GM19395 (cell line): ENCODE measurements around the gene SYT15B.
A peak's percentile ranks its signal among the peaks of the same experiment; 100 is the strongest.
"Not testable (repeated sequence)": the region's sequence is repeated elsewhere in the genome, so short reads cannot be mapped to it uniquely, and the experiment has no call there.

Experiments used
- ATAC-seq: cut with Tn5 transposase; IDR thresholded peaks from one replicate; pipeline ENCODE4 v1.9.1; 2021; ENCODE audit warnings: mild to moderate bottlenecking, moderate library complexity; ENCODE audit not compliant: unreplicated experiment

SYT15B gene

GRCh38 chr10:47763554-47764175 lies at the start of gene SYT15B:
Gene SYT15B (minus strand): TSS chr10:47763592. CDS start chr10:47762640, 952 bp downstream.
- not testable (repeated sequence) for ATAC-seq

DNA sequence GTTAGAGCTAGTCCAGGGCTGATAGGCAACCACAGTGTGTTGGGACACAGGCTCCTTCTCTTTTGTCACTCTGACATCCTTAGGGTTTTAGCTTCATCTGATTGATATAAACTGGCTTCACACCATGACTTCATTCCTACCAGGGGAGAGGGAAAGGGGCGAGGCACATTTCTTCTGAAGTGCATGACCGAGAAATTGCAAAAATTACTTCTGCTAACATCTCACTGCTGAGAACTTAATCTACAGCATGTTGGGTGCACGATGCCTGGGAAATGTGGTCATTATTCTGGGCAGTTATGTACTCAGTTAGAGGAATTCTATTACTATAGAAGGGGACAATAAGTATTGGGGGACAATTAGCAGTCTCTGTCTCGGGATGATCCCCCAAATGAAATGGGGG lies 16.2 kb upstream of the SYT15B start:
- ATAC-seq, result not testable (repeated sequence)

DNA sequence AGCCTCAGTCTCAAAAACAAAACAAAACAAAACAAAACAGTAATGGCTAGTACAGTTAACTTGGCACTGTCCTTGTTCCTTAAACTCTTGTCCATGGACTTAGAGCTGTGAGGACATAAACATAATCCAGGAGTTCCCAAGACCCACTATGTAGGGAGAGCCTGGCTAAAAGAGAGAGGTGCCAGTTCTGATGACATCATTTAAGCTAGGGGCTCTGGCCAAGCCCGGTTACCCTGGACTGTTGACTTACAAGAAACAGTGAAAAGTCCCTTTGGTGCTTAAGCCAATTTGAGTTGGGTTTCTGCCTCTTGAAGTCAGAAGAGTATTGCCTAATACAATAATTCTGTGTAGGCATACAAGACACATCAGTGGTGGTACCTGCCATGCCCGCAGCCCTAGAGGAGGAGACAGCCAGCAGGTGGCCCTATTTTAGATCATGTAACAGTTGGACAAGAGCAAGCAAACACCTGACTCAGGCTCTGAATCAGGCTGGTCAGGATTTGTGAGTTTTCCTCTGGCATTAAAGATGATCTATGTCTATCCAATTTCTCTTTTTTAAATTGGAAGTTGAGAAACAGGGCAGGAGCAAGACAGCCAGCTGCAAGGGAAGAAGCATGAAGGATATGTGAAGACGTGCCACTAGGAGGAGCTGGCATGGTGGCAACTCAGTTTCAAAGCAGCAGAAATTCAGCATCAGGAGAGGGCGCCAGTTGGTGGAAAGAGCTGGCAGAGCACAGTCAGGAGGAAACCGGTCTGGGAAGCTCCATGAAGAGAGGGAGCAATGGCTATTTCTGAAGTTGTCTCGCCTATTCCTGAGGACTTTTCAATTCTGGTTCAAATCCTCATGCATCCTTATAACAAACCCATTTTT lies 12.2 kb upstream of the SYT15B start:
- not testable (repeated sequence) for ATAC-seq

- not testable (repeated sequence) for ATAC-seq
These were observed 7.4 kb upstream of the SYT15B start for GRCh38 chr10:47770745-47771144.

- ATAC-seq, result not testable (repeated sequence)
These were observed 5.3 kb upstream of the SYT15B start for GRCh38 chr10:47768578-47769115.

DNA sequence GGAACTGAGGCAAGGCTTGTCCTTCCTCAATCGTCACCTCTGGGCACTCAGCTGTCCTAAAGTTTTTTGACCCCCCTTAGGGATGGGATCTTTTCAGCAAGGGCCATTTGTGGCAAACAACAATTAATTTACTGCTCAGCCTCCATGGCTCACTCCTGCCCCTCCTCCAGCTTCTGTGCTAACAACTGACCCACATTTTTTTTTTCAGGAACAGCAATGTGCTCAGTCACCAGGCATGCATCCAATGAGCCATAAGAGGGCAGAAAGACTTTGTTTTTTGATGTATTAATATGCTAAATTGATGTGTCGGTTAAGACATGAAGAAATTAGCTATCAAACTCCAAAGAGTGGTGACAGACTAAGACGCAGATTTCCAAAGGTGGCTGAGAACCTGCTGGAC lies 4.7 kb upstream of the SYT15B start:
- ATAC-seq, result not testable (repeated sequence)

DNA sequence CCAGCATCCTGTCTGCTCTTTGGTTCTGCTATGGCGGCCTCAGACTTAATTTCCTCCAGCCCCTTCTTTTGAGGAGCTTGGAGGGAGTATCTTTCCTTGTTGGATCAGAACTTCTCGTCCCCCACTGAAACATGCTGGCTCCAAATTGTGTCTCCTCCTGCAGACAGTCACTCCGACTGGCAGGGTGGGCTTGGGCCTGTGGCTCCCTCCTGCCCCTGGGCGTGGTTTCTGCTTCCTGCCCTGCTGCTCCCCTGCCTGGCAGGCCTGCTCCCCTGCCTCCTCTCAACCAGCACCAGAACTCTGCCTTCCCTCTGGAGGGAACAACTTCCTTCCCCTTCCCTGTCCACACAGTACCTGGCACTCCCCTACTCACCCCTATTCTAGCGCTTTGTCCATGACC lies 3.8 kb upstream of the SYT15B start:
- not testable (repeated sequence) for ATAC-seq

DNA sequence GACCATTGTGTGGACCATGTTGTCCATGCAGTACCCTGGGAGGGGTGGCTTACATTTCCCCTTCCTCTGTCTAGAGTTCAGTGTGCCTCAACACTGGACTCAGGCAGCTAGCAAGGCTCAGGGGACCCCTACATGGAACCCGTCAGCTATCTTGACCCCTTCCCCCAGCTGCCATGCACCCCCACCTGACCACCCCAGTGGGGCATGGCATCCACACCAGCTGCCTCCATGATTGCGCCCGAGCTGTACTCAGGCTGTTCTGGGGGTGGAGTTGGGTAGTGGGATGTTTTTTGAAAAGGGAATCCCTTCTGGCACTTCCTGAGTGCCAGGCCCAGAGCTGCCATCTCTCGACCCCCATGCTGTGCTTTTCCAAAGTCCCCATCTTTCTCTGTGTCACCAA lies 1.8 kb upstream of the SYT15B start:
- ATAC-seq, result not testable (repeated sequence)

DNA sequence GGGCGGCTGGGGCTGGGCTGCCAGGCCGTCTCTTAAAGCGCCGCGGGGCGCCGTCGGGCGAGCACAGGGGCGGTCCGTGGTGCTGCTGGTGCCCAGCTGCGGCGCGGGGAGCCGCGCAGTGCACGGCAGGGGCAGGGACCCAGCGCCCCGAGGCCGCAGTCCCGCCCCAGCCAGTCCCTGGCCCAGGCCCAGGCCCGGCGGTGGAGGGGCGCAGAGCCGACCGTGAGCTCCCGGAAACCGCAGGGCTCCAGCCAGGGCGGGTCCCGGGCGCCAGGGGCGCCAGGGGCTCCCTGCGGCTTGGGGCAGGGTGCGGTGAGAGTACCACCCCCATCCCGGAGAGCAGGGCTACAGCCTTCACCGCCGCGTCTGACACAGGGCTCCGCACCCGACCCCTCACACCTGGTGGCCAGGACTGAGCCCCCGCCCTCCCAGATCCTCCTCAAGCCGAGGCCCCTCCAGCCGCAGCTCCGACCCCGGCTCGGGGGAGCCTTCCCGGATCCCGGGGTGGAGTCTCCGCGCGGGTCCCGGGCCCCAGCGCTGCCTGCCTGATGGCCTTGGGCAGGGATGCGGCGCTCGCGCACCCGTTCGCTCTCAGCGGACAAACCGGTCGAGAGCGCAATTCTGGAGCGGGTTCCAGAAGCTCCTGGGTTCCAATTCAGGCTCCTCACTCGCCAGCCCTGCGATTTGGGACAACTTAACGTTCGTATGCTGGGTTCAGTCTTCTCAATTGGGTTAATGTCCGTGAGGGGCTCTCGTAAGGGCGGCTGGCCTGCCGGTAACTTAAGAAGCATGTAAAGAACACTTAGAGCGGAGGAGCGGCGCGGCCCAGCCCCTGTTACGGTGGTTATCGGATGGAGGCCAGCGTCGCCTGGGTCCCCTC lies 478 bp downstream of the SYT15B start:
- not testable (repeated sequence) for ATAC-seq

GRCh38 chr10:47758855-47759254 lies 4.5 kb downstream of the SYT15B start:
- not testable (repeated sequence) for ATAC-seq

GRCh38 chr10:47756169-47756568 lies 7.2 kb downstream of the SYT15B start:
- not testable (repeated sequence) for ATAC-seq

DNA sequence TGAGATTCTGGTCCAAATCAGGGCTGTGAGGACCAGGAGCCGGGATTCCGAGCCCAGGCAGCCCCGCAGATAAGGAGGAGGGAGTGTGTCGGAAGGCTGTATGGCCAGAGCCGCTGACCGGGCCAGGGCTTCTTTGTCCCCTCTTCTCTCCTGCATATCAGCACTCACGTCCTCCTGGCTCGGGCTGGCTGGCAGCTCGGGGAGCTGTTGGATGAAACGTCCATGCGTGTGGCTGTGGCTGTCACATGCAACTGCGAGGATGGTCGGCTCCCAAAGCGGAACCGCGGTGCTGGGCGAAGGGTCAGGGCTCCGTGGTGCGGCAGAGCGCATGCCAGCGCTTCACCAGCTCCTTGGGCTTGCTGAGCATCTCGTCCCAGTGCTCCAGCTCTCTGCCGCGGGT lies 9.5 kb downstream of the SYT15B start:
- ATAC-seq, result not testable (repeated sequence)

GRCh38 chr10:47753176-47753575 lies 10.2 kb downstream of the SYT15B start:
- not testable (repeated sequence) for ATAC-seq

GRCh38 chr10:47751821-47752220 lies 11.6 kb downstream of the SYT15B start:
- not testable (repeated sequence) for ATAC-seq

GRCh38 chr10:47750360-47750759 lies 13.0 kb downstream of the SYT15B start:
- not testable (repeated sequence) for ATAC-seq

- not testable (repeated sequence) for ATAC-seq
These were observed 16.5 kb downstream of the SYT15B start for GRCh38 chr10:47746780-47747376.

GRCh38 chr10:47744881-47745280 lies 18.5 kb downstream of the SYT15B start:
- ATAC-seq, result not testable (repeated sequence)

GRCh38 chr10:47743611-47744550 lies 19.5 kb downstream of the SYT15B start:
- ATAC-seq, result peak; percentile 86

- peak; percentile 80 for ATAC-seq
These were observed 22.5 kb downstream of the SYT15B start for GRCh38 chr10:47740868-47741267.
